HG03571 (cell line): ENCODE results near the gene PRSS8.

Experiments
- ATAC-seq: cut with Tn5 transposase; IDR thresholded peaks from one replicate; pipeline ENCODE4 v1.9.1; 2021; ENCODE audit not compliant: unreplicated experiment

The PRSS8 gene

GRCh38 chr16:31129568-31130335, 5.8 kb downstream of the PRSS8 start:
- ATAC-seq, result no peak

GRCh38 chr16:31128711-31129567, 6.6 kb downstream of the PRSS8 start:
- ATAC-seq, result no peak

- ATAC-seq, result no peak
Observed at GRCh38 chr16:31127182-31127581, 8.3 kb downstream of the PRSS8 start.

- no peak for ATAC-seq
Observed at GRCh38 chr16:31125844-31126243, 9.7 kb downstream of the PRSS8 start.

- no peak for ATAC-seq
Observed at GRCh38 chr16:31120129-31120528, 15.4 kb downstream of the PRSS8 start.

GRCh38 chr16:31118223-31119155, 17.0 kb downstream of the PRSS8 start:
- ATAC-seq, result no peak

- peak; percentile 81 for ATAC-seq
Observed at GRCh38 chr16:31117384-31118222, 17.9 kb downstream of the PRSS8 start, which contains the start of gene KAT8. TSS of gene KAT8 (plus strand) at chr16:31117664. CDS start at chr16:31117682, 18 bp downstream.

- no peak for ATAC-seq
Observed at GRCh38 chr16:31114468-31114867, 21.1 kb downstream of the PRSS8 start.

GRCh38 chr16:31113121-31114120, 22.1 kb downstream of the PRSS8 start:
- no peak for ATAC-seq

- ATAC-seq, result no peak
Observed at GRCh38 chr16:31112711-31113110, 22.8 kb downstream of the PRSS8 start.

GRCh38 chr16:31111881-31112466, 23.6 kb downstream of the PRSS8 start:
- ATAC-seq, result no peak

GRCh38 chr16:31110106-31111034, 25.2 kb downstream of the PRSS8 start:
- ATAC-seq, result no peak

- no peak for ATAC-seq
Observed at GRCh38 chr16:31109622-31110021, 25.9 kb downstream of the PRSS8 start.

GRCh38 chr16:31108794-31109558, 26.6 kb downstream of the PRSS8 start:
- no peak for ATAC-seq

- peak; percentile 76 for ATAC-seq
Observed at GRCh38 chr16:31108035-31108793, 27.3 kb downstream of the PRSS8 start, which contains the start of gene BCKDK. TSS of gene BCKDK (plus strand) at chr16:31108386. CDS start at chr16:31109224, 838 bp downstream.

- peak; percentile 38 for ATAC-seq
Observed at GRCh38 chr16:31107465-31107867, 28.1 kb downstream of the PRSS8 start.
